Eye (tissue), 1 donor: ENCODE data around the gene CD164L2.

Source experiments
- DNase-seq: peaks from one replicate; pipeline ENCODE4 v3.0.0-alpha.2; 2015

CD164L2 gene

GRCh38 chr1:27381969-27382762 is 967 bp downstream of the CD164L2 start:
- no peak for DNase-seq

GRCh38 chr1:27380766-27381733 is 2.1 kb downstream of the CD164L2 start:
- DNase-seq: peak; percentile 65

GRCh38 chr1:27380224-27380623 is 2.9 kb downstream of the CD164L2 start:
- no peak for DNase-seq

- no peak for DNase-seq
Measured at GRCh38 chr1:27379564-27380122, 3.5 kb downstream of the CD164L2 start.

GRCh38 chr1:27377760-27378495 is 5.2 kb downstream of the CD164L2 start:
- no peak for DNase-seq

- no peak for DNase-seq
Measured at GRCh38 chr1:27374362-27375086, 8.6 kb downstream of the CD164L2 start, which contains the start of gene FCN3. Gene FCN3 (minus strand): TSS chr1:27374824. CDS start chr1:27374818, 6 bp downstream.

GRCh38 chr1:27372808-27373690 is 10.1 kb downstream of the CD164L2 start:
- no peak for DNase-seq

- DNase-seq: no peak
Measured at GRCh38 chr1:27372022-27372807, 10.9 kb downstream of the CD164L2 start.

GRCh38 chr1:27368869-27369582 is 14.1 kb downstream of the CD164L2 start:
- DNase-seq: no peak

- no peak for DNase-seq
Measured at GRCh38 chr1:27367160-27367650, 15.9 kb downstream of the CD164L2 start.

GRCh38 chr1:27366411-27367159 is 16.5 kb downstream of the CD164L2 start, which contains the start of gene MAP3K6:
Gene MAP3K6 (minus strand): TSS chr1:27366961. CDS start chr1:27366597, 364 bp downstream.
- peak; percentile 83 for DNase-seq

GRCh38 chr1:27366113-27366410 is 17.1 kb downstream of the CD164L2 start:
- DNase-seq: peak; percentile 88

GRCh38 chr1:27365372-27366112 is 17.6 kb downstream of the CD164L2 start:
- peak; percentile 95 for DNase-seq

- no peak for DNase-seq
Measured at GRCh38 chr1:27364696-27365371, 18.3 kb downstream of the CD164L2 start.

GRCh38 chr1:27363766-27364695 is 19.1 kb downstream of the CD164L2 start:
- DNase-seq: no peak

- no peak for DNase-seq
Measured at GRCh38 chr1:27361553-27361952, 21.6 kb downstream of the CD164L2 start.
